HG03432 (cell line): ENCODE data around the gene LSM2.

Source experiments
- ATAC-seq: cut with Tn5 transposase; IDR thresholded peaks from one replicate; pipeline ENCODE4 v1.9.1; 2021; ENCODE audit warnings: mild to moderate bottlenecking, moderate library complexity; ENCODE audit not compliant: unreplicated experiment

Gene LSM2

GRCh38 chr6:31758281-31758680 lies 48.5 kb downstream of the LSM2 start:
- no peak for ATAC-seq

GRCh38 chr6:31752739-31753319 lies 53.9 kb downstream of the LSM2 start:
- ATAC-seq = no peak

GRCh38 chr6:31750411-31751022 lies 56.2 kb downstream of the LSM2 start:
- ATAC-seq = no peak

GRCh38 chr6:31749301-31750036 lies 57.3 kb downstream of the LSM2 start:
- no peak for ATAC-seq
